ENCODE data around the gene RNF13.
A peak's percentile ranks its signal among the peaks of the same experiment; 100 is the strongest.

The RNF13 gene

GRCh38 chr3:149812606-149813366 lies at the start of gene RNF13:
Gene RNF13, plus strand, starts transcription at chr3:149813215. Its CDS starts 32,812 bp downstream, at chr3:149846027.
- DNase-seq (ENCODE audit: low read depth): peak; percentile 76
- H3K4me3 ChIP-seq (ENCODE audit: low read depth, low read length): peak within 1 kb of the TSS; percentile 82

GRCh38 chr3:149763565-149764195 lies 49.3 kb upstream of the RNF13 start:
- no peak for DNase-seq (ENCODE audit: low read depth)
- H3K4me3 ChIP-seq (ENCODE audit: low read depth, low read length): no peak overlapping the region

- DNase-seq (ENCODE audit: low read depth): no peak
Measured at GRCh38 chr3:149764302-149764701, 48.7 kb upstream of the RNF13 start.

GRCh38 chr3:149765762-149766334 lies 47.2 kb upstream of the RNF13 start:
- no peak overlapping the region for H3K4me3 ChIP-seq (ENCODE audit: low read depth, low read length)
- DNase-seq (ENCODE audit: low read depth): peak; percentile 10

More at GRCh38 chr3:149764302-149764701, 48.7 kb upstream of the RNF13 start:
- H3K4me3 ChIP-seq (ENCODE audit: low read depth, low read length): no peak overlapping the region

- no peak for DNase-seq (ENCODE audit: low read depth)
- H3K4me3 ChIP-seq (ENCODE audit: low read depth, low read length): no peak overlapping the region
Measured at GRCh38 chr3:149767720-149768119, 45.3 kb upstream of the RNF13 start.

GRCh38 chr3:149768704-149769103 lies 44.3 kb upstream of the RNF13 start:
- no peak for DNase-seq (ENCODE audit: low read depth)
- no peak overlapping the region for H3K4me3 ChIP-seq (ENCODE audit: low read depth, low read length)

GRCh38 chr3:149770246-149770645 lies 42.8 kb upstream of the RNF13 start:
- H3K4me3 ChIP-seq (ENCODE audit: low read depth, low read length): no peak overlapping the region
- DNase-seq (ENCODE audit: low read depth): no peak

- no peak for DNase-seq (ENCODE audit: low read depth)
- H3K4me3 ChIP-seq (ENCODE audit: low read depth, low read length): no peak overlapping the region
Measured at GRCh38 chr3:149771652-149772271, 41.3 kb upstream of the RNF13 start.

- H3K4me3 ChIP-seq (ENCODE audit: low read depth, low read length): no peak overlapping the region
- no peak for DNase-seq (ENCODE audit: low read depth)
Measured at GRCh38 chr3:149772861-149773260, 40.2 kb upstream of the RNF13 start.

- no peak for DNase-seq (ENCODE audit: low read depth)
- no peak overlapping the region for H3K4me3 ChIP-seq (ENCODE audit: low read depth, low read length)
Measured at GRCh38 chr3:149776170-149776569, 36.8 kb upstream of the RNF13 start.

- no peak for DNase-seq (ENCODE audit: low read depth)
Measured at GRCh38 chr3:149777414-149778214, 35.4 kb upstream of the RNF13 start.

GRCh38 chr3:149781211-149781610 lies 31.8 kb upstream of the RNF13 start:
- no peak overlapping the region for H3K4me3 ChIP-seq (ENCODE audit: low read depth, low read length)
- DNase-seq (ENCODE audit: low read depth): no peak

More at GRCh38 chr3:149777414-149778214, 35.4 kb upstream of the RNF13 start:
- H3K4me3 ChIP-seq (ENCODE audit: low read depth, low read length): no peak overlapping the region

- no peak overlapping the region for H3K4me3 ChIP-seq (ENCODE audit: low read depth, low read length)
- DNase-seq (ENCODE audit: low read depth): no peak
Measured at GRCh38 chr3:149781741-149782140, 31.3 kb upstream of the RNF13 start.

- DNase-seq (ENCODE audit: low read depth): peak; percentile 48
- H3K4me3 ChIP-seq (ENCODE audit: low read depth, low read length): no peak overlapping the region
Measured at GRCh38 chr3:149783576-149783975, 29.4 kb upstream of the RNF13 start.

- DNase-seq (ENCODE audit: low read depth): peak; percentile 24
- no peak overlapping the region for H3K4me3 ChIP-seq (ENCODE audit: low read depth, low read length)
Measured at GRCh38 chr3:149784064-149784704, 28.8 kb upstream of the RNF13 start.

- no peak overlapping the region for H3K4me3 ChIP-seq (ENCODE audit: low read depth, low read length)
- DNase-seq (ENCODE audit: low read depth): no peak
Measured at GRCh38 chr3:149790268-149790667, 22.7 kb upstream of the RNF13 start.

GRCh38 chr3:149790698-149791097 lies 22.3 kb upstream of the RNF13 start:
- H3K4me3 ChIP-seq (ENCODE audit: low read depth, low read length): no peak overlapping the region
- DNase-seq (ENCODE audit: low read depth): no peak

- no peak within 1 kb of the TSS for H3K4me3 ChIP-seq (ENCODE audit: low read depth, low read length)
- no peak for DNase-seq (ENCODE audit: low read depth)
Measured at GRCh38 chr3:149792452-149793270, 20.4 kb upstream of the RNF13 start, which contains the start of gene ANKUB1. Gene ANKUB1, minus strand, starts transcription at chr3:149792554. Its CDS starts 188 bp downstream, at chr3:149792366.

Data from skeletal muscle cell (primary cell).